Limb (tissue), 2 donors: ENCODE results near the gene PRR22.
A peak's percentile ranks its signal among the peaks of the same experiment; 100 is the strongest.
"Not testable (repeated sequence)": the region's sequence is repeated elsewhere in the genome, so short reads cannot be mapped to it uniquely, and the experiment has no call there.

Source experiments
- DNase-seq, 2 donors: peaks; one replicate each; pipeline ENCODE4 v3.0.0-alpha.2; 2016; ENCODE audit errors: extremely low spot score in 2 of 2

The PRR22 gene

DNA sequence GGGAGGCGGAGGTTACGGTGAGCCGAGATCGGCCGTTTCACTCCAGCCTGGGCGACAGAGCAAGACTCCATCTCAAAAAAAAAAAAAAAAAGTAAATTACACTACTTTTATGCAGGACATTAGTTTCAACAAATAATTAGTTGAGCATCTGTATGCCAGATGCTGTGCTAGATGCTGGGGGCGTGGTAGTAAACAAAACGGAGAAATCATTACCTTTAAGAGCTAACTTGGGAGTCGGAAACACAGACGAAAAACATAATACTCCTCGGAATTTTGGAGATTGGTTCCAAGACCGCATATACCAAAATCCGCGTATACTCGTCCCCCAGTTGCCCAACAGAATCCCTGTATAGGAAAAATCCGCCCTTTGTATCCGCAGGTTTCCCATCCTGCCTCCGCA is 7.7 kb upstream of the PRR22 start:
- DNase-seq: no peak

GRCh38 chr19:5790559-5791520 is 6.3 kb upstream of the PRR22 start, which contains the start of gene DUS3L:
DUS3L (minus strand) TSS chr19:5791163; CDS start chr19:5791141, 22 bp downstream.
- peak; percentile 97 for DNase-seq

DNA sequence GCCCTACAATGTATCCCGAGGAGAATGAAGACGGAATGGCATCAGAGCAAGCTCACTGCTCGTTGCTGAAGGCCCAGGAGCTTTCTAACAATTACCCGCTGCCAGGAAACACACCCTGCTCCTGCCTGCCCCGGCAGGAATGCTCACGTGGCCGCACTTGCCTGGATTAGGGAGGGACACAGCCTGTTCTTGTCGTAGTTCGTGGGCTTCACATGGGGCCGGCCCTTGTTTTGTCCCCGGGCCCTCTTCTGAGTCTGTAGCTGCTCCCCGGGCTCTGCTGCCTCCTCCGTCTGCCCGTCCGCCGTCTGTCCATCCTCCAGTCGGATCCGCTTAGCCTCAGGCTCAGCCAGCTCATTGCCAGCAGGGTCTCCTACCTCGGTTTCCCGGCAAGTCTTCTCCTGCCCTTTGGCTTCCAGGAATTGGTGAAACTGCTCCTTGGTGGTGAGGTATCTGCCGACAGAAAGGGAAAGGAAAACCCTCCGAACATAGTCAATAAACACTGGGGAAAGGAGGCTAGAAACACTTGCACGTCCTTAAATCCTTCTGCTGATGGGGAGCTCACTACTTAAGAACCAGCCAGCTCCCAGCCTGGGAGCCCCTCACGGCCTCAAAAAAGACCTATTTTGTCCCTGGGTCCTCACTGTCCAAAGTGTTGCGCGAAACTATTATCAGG is 5.5 kb upstream of the PRR22 start:
- no peak for DNase-seq

DNA sequence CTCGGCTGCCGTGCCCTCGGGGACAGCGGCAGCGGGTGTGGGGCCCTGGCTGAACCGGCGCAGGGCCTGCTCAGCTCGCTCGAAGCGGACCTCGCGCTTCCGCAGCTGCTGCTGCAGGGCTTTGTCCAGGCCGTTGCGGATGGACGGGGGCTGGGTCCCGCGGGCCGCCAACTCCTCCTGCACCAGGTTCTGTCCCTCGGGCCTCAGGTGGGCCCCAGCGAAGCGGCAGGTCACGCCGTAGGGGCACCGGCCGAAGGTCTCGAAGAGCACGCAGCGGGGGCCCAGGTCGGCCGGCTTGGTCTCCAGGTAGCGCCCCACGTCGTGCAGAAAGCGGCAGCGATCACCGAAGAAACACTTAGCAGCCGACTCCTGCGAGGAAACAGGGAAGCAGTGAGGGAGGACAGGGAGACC is 4.8 kb upstream of the PRR22 start:
- no peak for DNase-seq

GRCh38 chr19:5788422-5788821 is 3.9 kb upstream of the PRR22 start:
- DNase-seq: no peak

GRCh38 chr19:5787409-5788182 is 3.0 kb upstream of the PRR22 start:
- no peak for DNase-seq

DNA sequence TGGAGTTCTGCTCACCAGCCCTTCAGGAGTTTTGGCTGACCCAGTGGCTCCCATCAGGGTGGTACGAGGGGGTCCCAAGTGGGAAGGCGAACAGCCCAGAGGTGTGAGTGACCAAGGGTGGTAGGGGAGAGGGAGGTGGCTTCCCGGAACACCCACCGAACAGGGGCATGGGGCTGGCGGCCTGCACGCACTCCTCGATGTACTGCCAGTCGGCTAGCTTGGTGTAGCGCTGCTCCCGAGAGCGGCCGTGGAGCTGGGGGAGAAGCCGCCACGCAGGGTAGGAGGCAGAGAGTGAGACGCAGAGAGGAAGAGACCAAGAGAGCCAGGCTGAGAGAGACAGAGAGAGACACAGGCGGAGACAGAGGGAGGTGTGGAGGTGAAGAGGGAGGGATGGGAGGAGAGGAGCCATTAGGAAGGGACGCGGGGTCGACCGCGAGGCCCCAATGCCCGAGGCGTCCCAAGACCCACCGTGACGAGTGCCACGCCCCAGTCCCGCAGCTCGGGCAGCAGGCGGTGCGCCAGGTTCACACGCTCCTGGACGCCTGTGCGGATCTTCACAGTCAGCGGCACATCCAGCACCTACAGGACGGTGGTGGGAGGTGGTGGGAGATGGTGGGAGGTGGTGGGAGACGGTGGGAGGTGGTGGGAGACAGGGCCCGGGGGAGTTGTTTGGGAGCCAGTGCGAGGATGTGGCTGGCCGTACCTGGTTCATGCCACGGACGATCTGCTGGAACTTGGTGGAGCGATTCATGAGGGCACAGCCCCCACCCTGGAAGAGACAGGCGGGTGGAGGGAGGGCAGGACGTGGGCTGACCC is 2.3 kb upstream of the PRR22 start:
- DNase-seq: no peak

DNA sequence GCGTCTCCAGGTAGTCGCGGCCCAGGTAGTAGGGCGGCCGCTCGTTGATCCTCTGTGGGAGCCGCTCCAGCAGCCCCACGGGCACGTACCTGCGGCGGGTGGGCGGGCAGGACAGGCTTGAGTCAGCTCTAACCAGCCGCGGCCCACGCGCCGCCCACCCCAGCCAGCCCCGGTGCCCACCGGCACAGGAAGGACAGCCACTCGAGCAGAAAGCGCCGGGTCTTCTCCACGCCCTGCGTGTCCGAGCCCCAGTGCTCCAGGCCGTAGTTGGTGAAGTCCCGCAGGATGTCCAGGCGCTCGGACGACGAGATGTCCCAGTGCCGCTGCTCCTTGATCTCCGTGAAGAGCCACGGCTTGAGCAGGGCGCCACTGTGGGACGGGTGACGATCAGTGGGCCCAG is 877 bp upstream of the PRR22 start:
- DNase-seq: no peak

- DNase-seq: no peak
Measured at GRCh38 chr19:5782945-5783919, 1.3 kb downstream of the PRR22 start.

- no peak for DNase-seq
Measured at GRCh38 chr19:5782322-5782721, 2.2 kb downstream of the PRR22 start.

DNA sequence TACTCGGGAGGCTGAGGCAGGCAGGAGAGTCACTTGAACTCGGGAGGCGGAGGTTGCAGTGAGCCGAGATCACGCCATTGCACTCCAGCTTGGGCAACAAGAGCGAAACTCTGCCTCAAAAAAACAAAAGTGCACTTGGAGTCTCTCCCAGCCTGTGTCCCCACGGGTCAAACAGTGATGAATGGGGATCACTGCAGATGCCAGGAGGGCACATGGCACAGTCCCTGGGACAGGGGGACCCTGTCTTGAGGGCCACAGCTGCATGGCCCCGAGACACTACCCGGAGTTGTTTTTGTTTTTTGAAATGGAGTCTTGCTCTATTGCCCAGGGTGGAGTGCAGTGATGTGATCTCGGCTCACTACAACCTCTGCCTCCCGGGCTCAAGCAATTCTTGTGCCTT is 3.6 kb downstream of the PRR22 start:
- not testable (repeated sequence) for DNase-seq

DNA sequence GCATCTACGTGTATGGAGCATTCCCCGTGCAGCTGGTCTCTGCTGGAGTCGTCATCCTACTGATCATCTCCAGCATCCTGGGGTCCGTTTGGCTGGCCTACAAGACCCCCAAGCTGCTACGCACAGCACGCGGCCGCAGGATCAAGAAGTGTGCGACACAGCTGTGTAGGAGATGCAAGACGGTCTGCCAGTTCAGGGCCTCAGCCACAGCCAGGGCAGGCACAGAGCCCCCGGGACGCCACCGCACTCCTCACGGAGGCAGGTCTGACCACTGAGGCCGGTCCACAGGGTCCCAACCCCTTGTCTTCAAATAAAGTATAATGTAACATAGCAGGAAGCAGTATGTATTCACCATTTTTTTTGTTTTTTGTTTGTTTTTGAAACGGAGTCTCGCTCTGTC is 6.1 kb downstream of the PRR22 start:
- DNase-seq: no peak

GRCh38 chr19:5775668-5776309 is 8.8 kb downstream of the PRR22 start:
- peak in 1 of 2 donors; percentile 8 for DNase-seq

DNA sequence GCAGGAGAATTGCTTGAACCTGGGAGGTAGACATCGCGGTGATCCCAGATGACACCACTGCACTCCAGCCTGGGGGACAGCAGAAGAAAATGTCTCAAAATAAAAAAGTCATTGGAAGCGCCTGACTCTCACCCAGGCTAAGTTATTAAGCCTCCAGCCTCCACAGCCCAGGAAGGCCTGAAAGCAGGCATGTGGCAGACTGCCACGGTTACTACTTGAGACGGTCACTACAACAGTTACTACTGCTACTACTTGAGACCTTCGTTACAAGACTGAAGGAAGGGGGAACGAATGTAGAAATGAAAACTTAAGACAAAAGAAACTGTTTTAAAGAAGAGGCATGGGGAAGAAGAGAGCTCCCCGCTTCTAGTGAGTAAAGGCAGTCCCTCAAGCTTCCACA is 9.6 kb downstream of the PRR22 start:
- DNase-seq: no peak

DNA sequence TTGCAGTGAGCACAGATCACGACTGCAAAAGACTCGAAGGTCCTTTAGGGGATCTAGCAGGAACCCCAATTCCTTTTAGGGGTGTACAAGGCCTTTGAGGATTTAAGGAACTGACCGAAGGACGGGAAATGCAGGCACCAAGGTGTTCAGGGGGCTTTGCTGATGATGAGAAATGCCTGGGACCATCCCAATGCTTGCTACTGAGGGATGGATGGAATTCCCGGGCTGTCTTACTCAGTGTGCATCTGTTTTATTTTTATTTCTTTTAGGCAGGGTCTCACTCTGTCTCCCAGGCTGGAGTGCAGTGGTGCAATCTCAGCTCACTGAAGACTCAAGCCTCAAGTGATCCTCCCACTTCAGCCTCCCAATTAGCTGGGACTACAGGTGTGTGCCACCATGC is 11.3 kb downstream of the PRR22 start:
- DNase-seq: no peak

GRCh38 chr19:5772416-5772815 is 12.1 kb downstream of the PRR22 start:
- DNase-seq: no peak

DNA sequence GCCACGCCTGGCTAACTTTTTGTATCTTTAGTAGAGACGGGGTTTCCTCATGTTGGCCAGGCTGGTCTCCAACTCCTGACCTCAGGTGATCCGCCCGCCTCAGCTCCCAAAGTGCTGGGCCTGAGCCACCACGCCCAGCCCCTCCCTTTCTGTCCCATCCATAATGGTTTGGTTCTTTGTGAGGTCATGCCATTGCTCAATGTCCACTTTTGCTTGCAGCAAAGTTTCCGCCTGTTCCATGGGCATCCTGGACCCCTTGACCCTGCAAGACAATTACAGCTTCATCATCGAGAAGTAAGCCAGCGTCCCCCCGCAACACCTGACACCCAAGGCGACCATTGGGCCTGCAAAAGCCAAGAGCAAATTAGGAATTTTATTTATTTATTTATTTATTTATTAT is 16.6 kb downstream of the PRR22 start:
- no peak for DNase-seq

DNA sequence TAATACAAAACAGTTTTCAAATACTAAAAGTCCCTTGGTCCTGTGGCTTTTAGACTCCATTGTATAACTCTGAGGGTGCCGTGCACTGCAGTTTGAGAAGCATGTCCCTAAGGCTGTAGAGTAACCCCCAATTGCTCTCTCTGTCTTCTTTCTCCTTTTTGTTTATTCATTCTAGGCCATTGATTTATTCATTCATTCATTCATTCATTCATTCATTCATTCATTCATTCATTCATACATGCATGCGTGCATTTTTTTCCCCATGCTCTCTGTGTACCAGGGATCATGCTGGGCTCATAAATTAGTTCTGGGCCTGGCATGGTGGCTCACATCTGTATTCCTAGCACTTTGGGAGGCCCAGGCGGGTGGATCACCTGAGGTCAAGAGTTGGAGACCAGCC is 19.3 kb downstream of the PRR22 start:
- no peak for DNase-seq

DNA sequence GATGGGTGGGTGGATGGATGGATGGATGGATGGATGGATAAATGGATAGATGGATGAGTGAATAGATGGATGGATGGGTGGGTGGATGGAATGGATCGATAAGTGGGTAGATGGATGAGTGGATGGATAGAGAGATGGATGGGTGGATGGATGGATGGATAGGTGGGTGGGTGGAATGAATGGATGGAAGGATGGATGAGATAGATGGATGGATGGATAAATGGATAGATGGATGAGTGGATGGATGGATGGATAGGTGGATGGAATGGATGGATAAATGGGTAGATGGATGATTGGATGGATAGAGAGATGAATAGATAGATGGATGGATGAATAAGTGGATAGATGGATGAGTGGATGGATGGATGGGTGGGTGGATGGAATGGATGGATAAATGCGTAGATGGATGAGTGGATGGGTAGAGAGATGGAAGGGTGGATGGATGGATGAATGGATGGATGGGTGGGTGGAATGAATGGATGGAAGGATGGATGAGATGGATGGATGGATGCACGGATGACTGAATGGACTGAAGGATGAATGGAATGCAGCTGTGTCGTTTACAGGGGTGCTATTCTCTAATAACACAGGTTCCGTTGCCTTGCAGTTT is 21.8 kb downstream of the PRR22 start:
- no peak for DNase-seq
